Gastroesophageal sphincter (tissue), 4 donors: ENCODE data around the gene NSUN6. TPM values are rescaled to one million over a fixed set of nuclear protein-coding genes. Genes with fewer than 3 reads are reported as not detected.

Source experiments
- ATAC-seq: fragments of 150-250 bp; one replicate; pipeline ENCODE4 v1.9.1; 2016; ENCODE audit warnings: mild to moderate bottlenecking, moderate library complexity
- H3K27ac ChIP-seq, 4 donors: fragments of 200-600 bp; sonication (generic) in 3 of 4; 1 replicate in 3 of 4; 2 replicates in 1 of 4; pipeline ENCODE4 v1.5.1; 2016 to 2019
- H3K27me3 ChIP-seq: fragments of 200-600 bp; sonication (generic); one replicate; pipeline ENCODE4 v1.5.1; 2019
- H3K36me3 ChIP-seq, 2 donors: fragments of 200-600 bp; sonication (generic); one replicate each; pipeline ENCODE4 v1.5.1; 2019; ENCODE audit warnings: control low read depth in 1 of 2
- H3K4me1 ChIP-seq, 3 donors: fragments of 200-600 bp; sonication (generic); 1 replicate in 2 of 3; 2 replicates in 1 of 3; pipeline ENCODE4 v1.5.1; 2016 to 2019; ENCODE audit warnings: control low read depth in 2 of 3
- H3K4me3 ChIP-seq, 2 donors: fragments of 200-600 bp; sonication (generic); one replicate each; pipeline ENCODE4 v1.5.1; 2019; ENCODE audit warnings: mild to moderate bottlenecking in 1 of 2, moderate library complexity in 1 of 2
- H3K9me3 ChIP-seq, 3 donors: fragments of 200-600 bp; sonication (generic); one replicate each; pipeline ENCODE4 v1.5.1; 2017 to 2019; ENCODE audit warnings: control low read depth in 2 of 3
- EP300 ChIP-seq: sonication (generic); formaldehyde crosslinking; IDR thresholded peaks from one replicate; pipeline ENCODE4 v1.6.1; 2017; ENCODE audit warnings: antibody characterized with exemption, mild to moderate bottlenecking
- POLR2A ChIP-seq, 2 donors: fragments of 450-650 bp; IDR thresholded peaks; one replicate each; pipeline ENCODE4 v1.6.1; 2017; ENCODE audit warnings: antibody characterized with exemption in 2 of 2, mild to moderate bottlenecking in 2 of 2, moderate library complexity in 1 of 2
- POLR2AphosphoS5 ChIP-seq: sonication (generic); formaldehyde crosslinking; IDR thresholded peaks from one replicate; pipeline ENCODE4 v1.6.1; 2017; ENCODE audit warnings: antibody characterized with exemption
- WGBS, 2 donors: methylation state at CpG; one replicate each; pipeline ENCODE4 v1.1.5; 2018; ENCODE audit warnings: low coverage in 1 of 2; 5-methylcytosine and 5-hydroxymethylcytosine counted together
- total RNA-seq, 4 donors: library from RNA; depleted of rRNA; stranded (reverse); fragments of >200 nt; gene quantifications; one replicate each; pipeline ENCODE4 v1.1.0, GENCODE V29; 2016
- TF ChIP-seq, protein P1 (sequence below), 4 experiments: fragments of 200-600 bp in 2 of 4; fragments of 450-650 bp in 2 of 4; sonication (generic) in 1 of 4; IDR thresholded peaks; one replicate each; pipeline ENCODE4 v1.5.1; 2017 to 2019; ENCODE audit warnings: antibody characterized with exemption in 4 of 4, mild to moderate bottlenecking in 2 of 4, moderate library complexity in 2 of 4

The NSUN6 gene
- total RNA-seq, 4 donors from 2014 or later, result 5.9 to 16.7 (median 7.1) TPM

DNA sequence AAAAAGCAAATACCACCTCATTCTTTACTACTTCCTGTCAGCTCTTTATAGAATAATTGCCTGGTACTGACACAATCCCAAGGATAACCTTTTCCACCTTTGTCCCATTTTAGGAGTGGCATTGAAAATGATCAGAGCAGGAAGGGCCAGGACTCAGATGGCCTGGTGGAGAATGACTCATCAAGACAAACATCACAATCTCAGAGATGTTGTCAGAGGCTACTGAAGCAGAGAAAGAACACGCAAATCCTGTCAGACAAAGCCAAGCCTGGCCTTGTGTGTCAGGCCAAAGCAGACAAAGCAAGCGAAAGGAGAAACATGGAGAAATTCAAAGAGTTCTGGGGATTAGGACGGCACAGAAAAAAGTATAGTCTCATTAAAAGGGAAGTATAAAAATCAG lies 40.9 kb downstream of the NSUN6 start:
- Histone ChIP-seq H3K27me3 (no peaks in the 10 kb centered on the region), H3K36me3 (peaks cover 0 to 14% of the 10 kb centered on the region in 2 donors), H3K27ac (peak overlapping the region in 1 of 4 donors; percentile 40), H3K4me1 (peaks cover 0 to 6% (median 0%) of the 10 kb centered on the region in 3 donors), H3K9me3 (no peaks in the 10 kb centered on the region), H3K4me3 (no peak overlapping the region)
- ATAC-seq, result peak; percentile 13
- 56 to 76% methylated on average over 3 of the region's 3 CpGs for WGBS, 2 donors
- TF ChIP-seq POLR2A (IDR thresholded peaks at IDR 0.05) (no peak), POLR2AphosphoS5 (no peak), EP300 (no peak)
- TF ChIP-seq, protein P1, sequence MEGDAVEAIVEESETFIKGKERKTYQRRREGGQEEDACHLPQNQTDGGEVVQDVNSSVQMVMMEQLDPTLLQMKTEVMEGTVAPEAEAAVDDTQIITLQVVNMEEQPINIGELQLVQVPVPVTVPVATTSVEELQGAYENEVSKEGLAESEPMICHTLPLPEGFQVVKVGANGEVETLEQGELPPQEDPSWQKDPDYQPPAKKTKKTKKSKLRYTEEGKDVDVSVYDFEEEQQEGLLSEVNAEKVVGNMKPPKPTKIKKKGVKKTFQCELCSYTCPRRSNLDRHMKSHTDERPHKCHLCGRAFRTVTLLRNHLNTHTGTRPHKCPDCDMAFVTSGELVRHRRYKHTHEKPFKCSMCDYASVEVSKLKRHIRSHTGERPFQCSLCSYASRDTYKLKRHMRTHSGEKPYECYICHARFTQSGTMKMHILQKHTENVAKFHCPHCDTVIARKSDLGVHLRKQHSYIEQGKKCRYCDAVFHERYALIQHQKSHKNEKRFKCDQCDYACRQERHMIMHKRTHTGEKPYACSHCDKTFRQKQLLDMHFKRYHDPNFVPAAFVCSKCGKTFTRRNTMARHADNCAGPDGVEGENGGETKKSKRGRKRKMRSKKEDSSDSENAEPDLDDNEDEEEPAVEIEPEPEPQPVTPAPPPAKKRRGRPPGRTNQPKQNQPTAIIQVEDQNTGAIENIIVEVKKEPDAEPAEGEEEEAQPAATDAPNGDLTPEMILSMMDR (IDR thresholded peaks at IDR 0.05), result no peak

DNA sequence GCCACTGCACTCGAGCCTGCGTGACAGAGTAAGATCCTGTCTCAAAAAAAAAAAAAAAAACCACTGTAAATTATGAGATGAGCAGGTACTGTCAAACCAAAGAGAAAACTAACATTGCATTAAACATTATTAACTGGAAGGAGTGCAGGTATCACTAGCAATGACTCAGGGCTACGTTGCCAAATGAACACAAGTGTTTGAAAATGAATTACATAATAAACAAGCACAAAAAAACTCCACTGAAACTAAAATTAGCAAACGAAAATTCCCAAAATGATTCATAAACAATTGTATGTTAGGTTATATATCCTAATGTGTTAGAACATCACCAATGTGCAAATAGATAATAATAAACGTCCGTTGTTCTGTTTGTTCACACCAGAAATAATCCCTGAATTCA lies 42.8 kb downstream of the NSUN6 start:
- Histone ChIP-seq H3K9me3 (no peaks in the 10 kb centered on the region), H3K36me3 (peaks cover 0 to 22% of the 10 kb centered on the region in 2 donors), H3K4me1 (peaks cover 0 to 6% (median 0%) of the 10 kb centered on the region in 3 donors), H3K27ac (no peak overlapping the region), H3K4me3 (no peak overlapping the region), H3K27me3 (no peaks in the 10 kb centered on the region)
- ATAC-seq, result no peak
- TF ChIP-seq POLR2A (IDR thresholded peaks at IDR 0.05), result no peak
- TF ChIP-seq, protein P1 (IDR thresholded peaks at IDR 0.05), result no peak
- TF ChIP-seq POLR2AphosphoS5, result no peak
- no peak for TF ChIP-seq EP300
- 75 to 81% methylated on average over 4 to 6 of the region's 6 CpGs for WGBS, 2 donors

DNA sequence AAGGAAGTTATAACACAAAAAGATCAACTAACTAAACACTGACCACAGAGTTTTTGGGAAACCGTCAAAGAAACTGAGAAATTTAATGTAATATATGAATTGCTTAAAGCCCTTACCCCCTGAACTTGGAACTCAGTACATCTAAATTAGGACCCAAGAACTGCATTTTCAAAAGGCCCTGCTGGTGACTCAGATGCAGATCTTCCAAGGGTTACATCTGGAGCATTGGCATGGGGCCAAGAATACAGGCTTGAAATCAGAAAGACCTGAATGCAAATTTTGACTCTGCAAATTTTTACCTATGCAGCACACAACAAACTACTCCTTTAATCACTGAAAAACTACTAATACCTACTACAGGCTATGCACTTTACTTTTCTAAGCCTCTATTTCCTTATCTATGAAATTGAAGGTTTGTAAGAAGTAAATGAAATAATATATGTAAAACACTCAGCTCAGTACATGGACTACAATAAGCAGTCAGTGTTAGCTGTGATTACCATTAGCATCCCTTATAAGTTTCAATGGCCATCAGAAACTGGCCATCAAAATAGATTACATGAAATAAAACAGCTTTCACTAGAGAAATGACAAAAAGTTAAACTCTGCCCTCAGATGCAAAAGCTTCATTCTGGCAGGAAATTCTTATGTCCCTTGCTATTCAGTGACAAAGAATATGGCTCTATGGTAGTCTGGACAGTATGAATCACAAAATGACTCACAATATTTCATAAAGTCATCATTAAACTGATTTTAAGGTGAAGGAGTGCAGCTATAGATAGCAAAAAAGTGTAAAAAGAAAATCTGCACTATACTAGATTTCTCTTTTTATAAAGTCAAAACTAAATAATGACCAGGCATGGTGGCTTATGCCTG lies 43.6 kb downstream of the NSUN6 start:
- Histone ChIP-seq H3K4me1 (peaks cover 0 to 6% (median 0%) of the 10 kb centered on the region in 3 donors), H3K4me3 (no peak overlapping the region), H3K9me3 (no peaks in the 10 kb centered on the region), H3K27ac (no peak overlapping the region), H3K36me3 (peaks cover 0 to 23% of the 10 kb centered on the region in 2 donors), H3K27me3 (no peaks in the 10 kb centered on the region)
- WGBS, 2 donors, result 29 to 30% methylated on average over 1 of the region's 1 CpG
- no peak for ATAC-seq
- TF ChIP-seq POLR2A (IDR thresholded peaks at IDR 0.05), result no peak
- TF ChIP-seq POLR2AphosphoS5, result peak; percentile 27

DNA sequence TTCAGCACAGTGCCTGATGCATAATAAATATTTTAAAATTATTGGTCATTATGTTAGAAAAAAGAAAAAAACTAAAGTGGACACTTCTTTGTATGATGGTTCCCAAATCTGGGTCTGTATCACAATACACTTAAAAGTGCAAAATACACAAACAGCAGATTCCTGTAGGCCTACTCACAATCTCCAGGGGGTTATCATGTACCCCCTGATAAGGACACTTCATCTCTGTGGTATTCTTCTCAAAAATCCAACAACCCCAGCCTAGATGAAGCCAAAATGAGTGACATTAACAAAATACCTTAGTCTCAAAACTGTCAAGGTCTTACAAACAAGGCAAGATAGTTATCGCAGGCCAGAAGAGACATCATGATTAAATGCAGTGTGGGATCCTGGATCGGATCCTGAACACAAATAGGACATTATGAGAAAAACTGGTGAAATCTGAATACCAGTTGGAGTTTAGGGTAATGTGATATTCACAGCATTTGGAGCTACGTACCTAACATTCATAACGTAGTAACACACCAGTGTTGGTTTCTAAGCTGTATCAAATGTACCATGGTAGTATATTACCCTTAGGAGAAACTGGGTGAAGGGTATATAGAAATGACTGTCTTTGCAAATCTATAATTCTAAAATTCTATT lies 45.2 kb downstream of the NSUN6 start:
- peaks cover 0 to 6% (median 0%) of the 10 kb centered on the region in 3 donors for H3K4me1 ChIP-seq
- H3K27ac ChIP-seq, result no peak overlapping the region
- WGBS, 2 donors, result 85 to 98% methylated on average over 4 of the region's 4 CpGs
- H3K4me3 ChIP-seq, result no peak overlapping the region
- ATAC-seq, result no peak
- no peaks in the 10 kb centered on the region for H3K27me3 ChIP-seq
- TF ChIP-seq POLR2AphosphoS5 (no peak), POLR2A (IDR thresholded peaks at IDR 0.05) (no peak), EP300 (no peak)
- TF ChIP-seq, protein P1 (IDR thresholded peaks at IDR 0.05), result no peak
- no peaks in the 10 kb centered on the region for H3K9me3 ChIP-seq
- peaks cover 0 to 28% of the 10 kb centered on the region in 2 donors for H3K36me3 ChIP-seq

DNA sequence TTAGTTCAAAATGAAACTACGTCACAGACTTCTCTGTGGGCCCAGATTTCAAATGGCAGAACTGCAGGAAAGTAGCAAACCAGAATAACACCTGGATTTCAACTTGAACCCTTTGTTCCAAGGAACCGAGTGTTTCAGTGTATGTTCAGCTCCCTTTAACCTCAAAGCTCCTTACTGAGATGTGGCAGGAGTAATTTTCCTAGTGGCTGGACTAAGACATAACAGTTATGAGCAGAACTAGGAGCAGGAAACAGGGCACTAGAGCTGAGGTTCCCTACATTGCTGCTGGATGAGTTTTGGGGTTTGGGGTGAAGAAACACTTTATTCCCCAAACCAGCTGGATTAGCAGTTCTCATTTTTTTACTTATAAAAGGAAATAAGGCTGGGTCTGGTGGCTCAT lies 50.1 kb downstream of the NSUN6 start:
- TF ChIP-seq EP300 (no peak), POLR2AphosphoS5 (no peak), POLR2A (IDR thresholded peaks at IDR 0.05) (no peak)
- TF ChIP-seq, protein P1 (IDR thresholded peaks at IDR 0.05), result no peak

More for the DNA sequence above, 50.1 kb downstream of the NSUN6 start:
- WGBS, 2 donors, result 89 to 92% methylated on average over 2 of the region's 2 CpGs
- H3K4me3 ChIP-seq, result no peak overlapping the region
- no peaks in the 10 kb centered on the region for H3K27me3 ChIP-seq
- peaks cover 0 to 29% of the 10 kb centered on the region in 2 donors for H3K36me3 ChIP-seq
- ATAC-seq, result no peak
- H3K27ac ChIP-seq, result no peak overlapping the region
- H3K9me3 ChIP-seq, result no peaks in the 10 kb centered on the region
- no peaks in the 10 kb centered on the region for H3K4me1 ChIP-seq
